SU-DHL-6 (cell line): ENCODE data around the gene ROBO2.

Source experiments
- H2AFZ ChIP-seq: fragments of 200-600 bp; sonication (generic); 2 replicates; pipeline ENCODE4 v1.6.1; 2014; ENCODE audit warnings: low read depth, mild to moderate bottlenecking, moderate library complexity, mixed read lengths, antibody characterized with exemption, low read length; ENCODE audit not compliant: severe bottlenecking
- H3F3A ChIP-seq: fragments of 200-600 bp; shearing (Covaris generic); 2 replicates; pipeline ENCODE4 v1.6.0; 2016; ENCODE audit warnings: antibody characterized with exemption, mild to moderate bottlenecking; ENCODE audit not compliant: insufficient read depth
- H3K27ac ChIP-seq: fragments of 200-600 bp; sonication (generic); 2 replicates; pipeline ENCODE4 v1.5.1; 2016; ENCODE audit warnings: low read depth, mild to moderate bottlenecking, low read length, moderate library complexity, mixed read lengths
- H3K27me3 ChIP-seq: fragments of 200-600 bp; sonication (generic), shearing (Covaris generic); 2 replicates; pipeline ENCODE4 v1.6.0; 2014; ENCODE audit warnings: mild to moderate bottlenecking, low read length
- H3K36me3 ChIP-seq: fragments of 200-600 bp; sonication (generic); 2 replicates; pipeline ENCODE4 v1.6.1; 2014; ENCODE audit warnings: mild to moderate bottlenecking, low read length, mixed read lengths
- H3K4me2 ChIP-seq: fragments of 300-600, 200-600 bp; shearing (Covaris generic), sonication (generic); 2 replicates; pipeline ENCODE4 v1.6.0; 2014; ENCODE audit warnings: low read length, low read depth, mild to moderate bottlenecking; ENCODE audit not compliant: poor library complexity, severe bottlenecking
- H3K4me3 ChIP-seq: fragments of 200-600 bp; sonication (generic); 2 replicates; pipeline ENCODE4 v1.5.1; 2014; ENCODE audit warnings: antibody characterized with exemption, low read length, mild to moderate bottlenecking, mixed read lengths; ENCODE audit not compliant: insufficient read depth, poor library complexity, severe bottlenecking
- H3K79me2 ChIP-seq: fragments of 200-600 bp; sonication (generic); 2 replicates; pipeline ENCODE4 v1.6.1; 2014; ENCODE audit warnings: mild to moderate bottlenecking, low read length, moderate library complexity; ENCODE audit not compliant: insufficient read depth
- H3K9ac ChIP-seq: fragments of 200-600 bp; sonication (generic); 2 replicates; pipeline ENCODE4 v1.7.0; 2014; ENCODE audit warnings: mild to moderate bottlenecking, low read length
- H3K9me2 ChIP-seq: fragments of 200-600 bp; sonication (generic); replicated peaks from 2 replicates; pipeline ENCODE4 v1.6.1; 2014; ENCODE audit warnings: low read length; ENCODE audit not compliant: insufficient read depth
- H3K9me3 ChIP-seq: fragments of 200-600 bp; sonication (generic); 2 replicates; pipeline ENCODE4 v1.6.1; 2014; ENCODE audit warnings: low read length, mixed read lengths; ENCODE audit not compliant: insufficient read depth
- H4K20me1 ChIP-seq: fragments of 200-600 bp; sonication (generic); 2 replicates; pipeline ENCODE4 v1.6.1; 2014; ENCODE audit warnings: low read depth, mild to moderate bottlenecking, antibody characterized with exemption, low read length, moderate library complexity, mixed read lengths
- EZH2phosphoT487 ChIP-seq: fragments of 200-600 bp; sonication (generic), shearing (Covaris generic); conservative IDR thresholded peaks from 2 replicates; pipeline ENCODE4 v1.6.1; 2018; ENCODE audit warnings: mild to moderate bottlenecking, antibody characterized with exemption, low read length, moderate library complexity, mixed read lengths
- TF ChIP-seq, protein P1 (sequence below): fragments of 200-600 bp; sonication (generic); IDR thresholded peaks from one replicate; pipeline ENCODE4 v1.5.1; 2017; ENCODE audit warnings: antibody characterized with exemption, mild to moderate bottlenecking, low read length, moderate library complexity; ENCODE audit not compliant: insufficient read depth, poor library complexity, severe bottlenecking

The ROBO2 gene

DNA sequence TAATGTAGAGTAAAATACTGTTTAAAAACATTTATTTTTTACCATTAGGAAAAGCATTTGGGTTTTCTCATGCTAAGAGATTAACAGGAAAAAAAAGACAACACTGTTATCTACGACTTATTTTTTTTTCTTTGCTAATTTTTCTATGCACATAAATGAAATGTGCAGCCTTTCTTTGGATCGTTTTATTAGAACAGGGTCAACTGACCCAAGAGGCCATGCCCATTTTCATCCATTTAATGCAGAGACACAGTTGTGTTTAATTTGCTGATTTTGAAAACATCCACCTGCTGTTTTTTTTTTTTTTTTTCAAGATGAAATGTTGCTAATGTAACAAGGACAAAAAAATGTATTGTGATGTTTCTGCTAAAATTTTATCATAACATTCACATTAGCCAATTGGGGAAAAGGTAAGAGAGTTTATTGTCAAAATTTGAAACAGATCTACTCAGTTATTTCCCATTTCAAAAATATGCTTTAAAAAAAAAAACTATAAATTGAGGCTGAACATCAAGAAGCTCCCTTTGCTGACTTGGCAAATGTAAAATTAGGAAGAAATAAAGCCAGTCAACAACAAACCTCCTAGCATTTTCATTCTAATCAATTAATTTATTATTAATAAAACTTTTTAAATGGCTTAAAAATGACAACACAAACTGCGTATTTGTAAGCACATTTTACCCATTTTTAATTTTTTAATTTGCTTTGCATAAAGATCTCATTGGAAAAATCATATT, 485.2 kb downstream of the ROBO2 start:
- Histone ChIP-seq H3K4me2 (no peak overlapping the region), H3K9me3 (no peaks in the 10 kb centered on the region)
- TF ChIP-seq, protein P1, sequence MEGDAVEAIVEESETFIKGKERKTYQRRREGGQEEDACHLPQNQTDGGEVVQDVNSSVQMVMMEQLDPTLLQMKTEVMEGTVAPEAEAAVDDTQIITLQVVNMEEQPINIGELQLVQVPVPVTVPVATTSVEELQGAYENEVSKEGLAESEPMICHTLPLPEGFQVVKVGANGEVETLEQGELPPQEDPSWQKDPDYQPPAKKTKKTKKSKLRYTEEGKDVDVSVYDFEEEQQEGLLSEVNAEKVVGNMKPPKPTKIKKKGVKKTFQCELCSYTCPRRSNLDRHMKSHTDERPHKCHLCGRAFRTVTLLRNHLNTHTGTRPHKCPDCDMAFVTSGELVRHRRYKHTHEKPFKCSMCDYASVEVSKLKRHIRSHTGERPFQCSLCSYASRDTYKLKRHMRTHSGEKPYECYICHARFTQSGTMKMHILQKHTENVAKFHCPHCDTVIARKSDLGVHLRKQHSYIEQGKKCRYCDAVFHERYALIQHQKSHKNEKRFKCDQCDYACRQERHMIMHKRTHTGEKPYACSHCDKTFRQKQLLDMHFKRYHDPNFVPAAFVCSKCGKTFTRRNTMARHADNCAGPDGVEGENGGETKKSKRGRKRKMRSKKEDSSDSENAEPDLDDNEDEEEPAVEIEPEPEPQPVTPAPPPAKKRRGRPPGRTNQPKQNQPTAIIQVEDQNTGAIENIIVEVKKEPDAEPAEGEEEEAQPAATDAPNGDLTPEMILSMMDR, result no peak
- TF ChIP-seq EZH2phosphoT487, result no peak

DNA sequence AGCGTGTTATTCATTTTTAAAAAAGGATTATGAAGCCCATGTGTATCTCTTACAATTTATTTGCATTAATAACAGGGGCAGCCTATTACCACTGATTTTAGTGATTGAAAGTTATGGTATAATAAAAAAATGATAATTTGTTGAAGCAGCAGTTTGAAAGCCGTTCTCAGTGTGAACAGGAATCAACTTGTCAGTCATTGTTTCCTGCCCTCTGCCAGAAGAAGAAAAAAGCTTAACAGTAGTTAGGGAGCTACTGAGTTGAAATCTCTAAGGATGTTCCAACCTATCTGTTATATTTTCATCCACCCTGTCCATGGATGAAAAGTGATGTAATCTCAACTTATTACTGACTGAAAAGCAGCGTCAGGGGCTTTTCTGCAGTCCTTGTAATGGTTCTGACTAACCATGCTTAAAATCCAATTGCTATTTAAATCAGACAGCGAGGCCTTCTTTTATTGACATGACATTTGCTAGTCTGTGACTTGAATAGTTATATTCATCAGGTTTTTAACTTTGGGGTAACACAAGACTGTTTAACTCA, 486.7 kb downstream of the ROBO2 start:
- no peaks in the 10 kb centered on the region for H3K79me2 ChIP-seq
- no peaks in the 10 kb centered on the region for H3K36me3 ChIP-seq
- H3K4me2 ChIP-seq, result no peak overlapping the region
- H4K20me1 ChIP-seq, result no peaks in the 10 kb centered on the region
- no peaks in the 10 kb centered on the region for H3K27me3 ChIP-seq
- no peaks in the 10 kb centered on the region; the same call in 1 of the 2 replicates for H3K9me2 ChIP-seq
- no peaks in the 10 kb centered on the region for H3K9me3 ChIP-seq
- no peak overlapping the region for H3K9ac ChIP-seq
- H2AFZ ChIP-seq, result no peak overlapping the region
- no peak overlapping the region for H3K27ac ChIP-seq
- H3F3A ChIP-seq, result no peaks in the 10 kb centered on the region
- TF ChIP-seq EZH2phosphoT487, result no peak
- TF ChIP-seq, protein P1, result no peak
- H3K4me3 ChIP-seq, result no peak overlapping the region

More for the DNA sequence above, 485.2 kb downstream of the ROBO2 start:
- no peaks in the 10 kb centered on the region for H3K27me3 ChIP-seq
- H3K36me3 ChIP-seq, result no peaks in the 10 kb centered on the region
- H3F3A ChIP-seq, result no peaks in the 10 kb centered on the region
- H4K20me1 ChIP-seq, result no peaks in the 10 kb centered on the region
- no peak overlapping the region for H3K9ac ChIP-seq
- no peaks in the 10 kb centered on the region; the same call in 1 of the 2 replicates for H3K9me2 ChIP-seq
- no peak overlapping the region for H3K4me3 ChIP-seq
- no peak overlapping the region for H3K27ac ChIP-seq
- H3K79me2 ChIP-seq, result no peaks in the 10 kb centered on the region
- H2AFZ ChIP-seq, result no peak overlapping the region

DNA sequence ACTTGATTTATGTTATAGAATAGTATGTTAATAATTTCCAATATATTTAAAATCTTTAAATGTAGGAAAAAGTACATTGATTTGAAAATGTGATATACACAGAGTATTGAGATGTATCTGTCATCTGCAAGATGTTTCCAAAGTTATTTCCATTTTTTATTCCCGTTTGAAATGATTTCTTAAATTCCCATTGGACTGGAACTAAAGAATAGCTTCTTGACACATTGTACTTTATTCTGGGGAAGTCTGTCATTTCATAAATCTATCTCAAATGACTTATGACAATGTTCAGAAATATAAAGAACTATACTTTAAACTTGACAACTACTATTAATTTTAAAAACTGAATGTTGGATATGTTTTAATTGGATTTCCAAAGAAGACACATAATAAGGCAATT, 489.6 kb downstream of the ROBO2 start:
- Histone ChIP-seq H3K36me3 (no peaks in the 10 kb centered on the region), H3K9me3 (no peaks in the 10 kb centered on the region), H3K79me2 (no peaks in the 10 kb centered on the region), H3K27me3 (no peaks in the 10 kb centered on the region), H3K4me3 (no peak overlapping the region), H3K9me2 (no peaks in the 10 kb centered on the region; the same call in 1 of the 2 replicates), H3F3A (no peaks in the 10 kb centered on the region), H4K20me1 (no peaks in the 10 kb centered on the region), H3K9ac (no peak overlapping the region), H3K4me2 (no peak overlapping the region), H3K27ac (no peak overlapping the region), H2AFZ (no peak overlapping the region)
- TF ChIP-seq, protein P1, result no peak
- no peak for TF ChIP-seq EZH2phosphoT487
